Natural killer cell (primary cell): ENCODE measurements around the gene TSHZ3. TPM values are rescaled to one million over a fixed set of nuclear protein-coding genes. Genes with fewer than 3 reads are reported as not detected.
A peak's percentile ranks its signal among the peaks of the same experiment; 100 is the strongest.

Source experiments
- ATAC-seq, 3 donors: fragments of 150-1000 bp in 2 of 3; fragments of 200-7000 bp in 1 of 3; cut with Tn5 transposase; 1 replicate in 1 of 3; 2 replicates in 2 of 3; pipeline ENCODE4 v1.10.0; 2021; ENCODE audit warnings: mild to moderate bottlenecking in 2 of 3, moderate library complexity in 2 of 3
- DNase-seq, 2 donors: peaks; one replicate each; pipeline versions ENCODE4 v3.0.0 to v3.0.0-alpha.2; 2013 to 2021; ENCODE audit warnings: mixed read lengths in 1 of 2
- H3K27ac ChIP-seq: one replicate; pipeline ENCODE4 v1.5.1; 2013; ENCODE audit warnings: mild to moderate bottlenecking, low read length
- H3K27me3 ChIP-seq: one replicate; pipeline ENCODE4 v1.6.1; 2013; ENCODE audit warnings: low read length; ENCODE audit not compliant: control insufficient read depth, insufficient read depth
- H3K36me3 ChIP-seq: one replicate; pipeline ENCODE4 v1.6.1; 2013; ENCODE audit warnings: low read length; ENCODE audit not compliant: control insufficient read depth, insufficient read depth
- H3K4me1 ChIP-seq: one replicate; pipeline ENCODE4 v1.6.1; 2013; ENCODE audit warnings: low read length; ENCODE audit not compliant: control insufficient read depth, insufficient read depth
- H3K4me3 ChIP-seq: one replicate; pipeline ENCODE4 v1.5.1; 2013; ENCODE audit warnings: low read length
- H3K9me3 ChIP-seq: one replicate; pipeline ENCODE4 v1.6.1; 2013; ENCODE audit warnings: low read length; ENCODE audit not compliant: control insufficient read depth, insufficient read depth
- H3K27ac Mint-ChIP-seq, 2 donors: one replicate each; pipeline ENCODE4 v1.8.0; 2022; ENCODE audit warnings: mild to moderate bottlenecking in 2 of 2, mixed read lengths in 2 of 2, moderate library complexity in 1 of 2
- H3K27me3 Mint-ChIP-seq, 2 donors: one replicate each; pipeline ENCODE4 v1.8.0; 2022; ENCODE audit warnings: low read depth in 2 of 2, mixed read lengths in 2 of 2
- H3K36me3 Mint-ChIP-seq: one replicate; pipeline ENCODE4 v1.8.0; 2022; ENCODE audit warnings: mixed read lengths
- H3K4me1 Mint-ChIP-seq, 2 donors: one replicate each; pipeline ENCODE4 v1.8.0; 2022; ENCODE audit warnings: mixed read lengths in 2 of 2
- H3K4me3 Mint-ChIP-seq: one replicate; pipeline ENCODE4 v1.8.0; 2022; ENCODE audit warnings: mild to moderate bottlenecking, moderate library complexity, mixed read lengths
- H3K9me3 Mint-ChIP-seq, 2 donors: one replicate each; pipeline ENCODE4 v1.8.0; 2022; ENCODE audit warnings: mixed read lengths in 2 of 2
- CTCF ChIP-seq: fragments of 200-600 bp; IDR thresholded peaks from one replicate; pipeline ENCODE4 v1.8.0; 2022; ENCODE audit warnings: antibody characterized with exemption
- WGBS: methylation state at CpG from one replicate; pipeline ENCODE4 v1.1.7; 2013; ENCODE audit warnings: missing lambda C conversion rate; ENCODE audit not compliant: insufficient coverage; 5-methylcytosine and 5-hydroxymethylcytosine counted together
- intact Hi-C: fragments of 100-400 bp; cut with micrococcal nuclease; formaldehyde crosslinking; loops from one replicate; pipeline ENCODE4 v1.14.2; 2022
- total RNA-seq, 4 donors: library from RNA; stranded (reverse); fragments of 120-200 nt in 1 of 4; gene quantifications; one replicate each; pipeline versions ENCODE4 v1.2.3 to v1.2.4, GENCODE V29; 2013 to 2022

Gene TSHZ3
- total RNA-seq, 3 donors from 2014 or later (not counting 1 experiment from before 2014, with no cell fraction given): 5.3 to 8.1 (median 6.2) TPM

GRCh38 chr19:31344403-31344802 lies 4.8 kb downstream of the TSHZ3 start:
- no peak overlapping the region for H3K4me3 Mint-ChIP-seq
- peaks cover 37 to 48% of the 10 kb centered on the region in 2 donors for H3K4me1 Mint-ChIP-seq
- TF ChIP-seq CTCF: no peak
- Histone ChIP-seq H3K27ac (no peak overlapping the region), H3K4me1 (peaks cover 33% of the 10 kb centered on the region), H3K4me3 (no peak overlapping the region), H3K9me3 (no peaks in the 10 kb centered on the region), H3K36me3 (no peaks in the 10 kb centered on the region), H3K27me3 (peaks cover 35% of the 10 kb centered on the region)
- H3K36me3 Mint-ChIP-seq: no peaks in the 10 kb centered on the region
- H3K27me3 Mint-ChIP-seq: peaks cover 18 to 56% of the 10 kb centered on the region in 2 donors
- 88% methylated on average over 9 of the region's 9 CpGs for WGBS
- intact Hi-C loops: no loop called here
- no peak overlapping the region for H3K27ac Mint-ChIP-seq
- H3K9me3 Mint-ChIP-seq: no peaks in the 10 kb centered on the region
- no peak for ATAC-seq
- DNase-seq: no peak

GRCh38 chr19:31342926-31343325 lies 6.3 kb downstream of the TSHZ3 start:
- Mint-ChIP-seq H3K4me3 (no peak overlapping the region), H3K27ac (no peak overlapping the region), H3K27me3 (peaks cover 23 to 62% of the 10 kb centered on the region in 2 donors), H3K9me3 (no peaks in the 10 kb centered on the region), H3K36me3 (no peaks in the 10 kb centered on the region), H3K4me1 (peaks cover 42 to 52% of the 10 kb centered on the region in 2 donors)
- Histone ChIP-seq H3K36me3 (no peaks in the 10 kb centered on the region), H3K9me3 (no peaks in the 10 kb centered on the region), H3K4me3 (no peak overlapping the region), H3K4me1 (peaks cover 34% of the 10 kb centered on the region), H3K27ac (no peak overlapping the region), H3K27me3 (peaks cover 41% of the 10 kb centered on the region)
- no peak for DNase-seq
- no peak for ATAC-seq
- TF ChIP-seq CTCF: no peak
- 97% methylated on average over 5 of the region's 5 CpGs for WGBS
- intact Hi-C loops: no loop called here

GRCh38 chr19:31340042-31341025 lies 8.9 kb downstream of the TSHZ3 start:
- Histone ChIP-seq H3K4me3 (no peak overlapping the region), H3K4me1 (peaks cover 31% of the 10 kb centered on the region), H3K27ac (no peak overlapping the region), H3K36me3 (no peaks in the 10 kb centered on the region), H3K27me3 (peaks cover 17% of the 10 kb centered on the region), H3K9me3 (no peaks in the 10 kb centered on the region)
- H3K4me1 Mint-ChIP-seq: peaks cover 42 to 44% of the 10 kb centered on the region in 2 donors
- no peak for TF ChIP-seq CTCF
- H3K4me3 Mint-ChIP-seq: peak overlapping the region; percentile 82
- H3K27ac Mint-ChIP-seq: peak overlapping the region; percentile 80 to 89
- ATAC-seq: peak; percentile 68 to 77 (median 70)
- no peaks in the 10 kb centered on the region for H3K36me3 Mint-ChIP-seq
- no peaks in the 10 kb centered on the region for H3K9me3 Mint-ChIP-seq
- peaks cover 31 to 53% of the 10 kb centered on the region in 2 donors for H3K27me3 Mint-ChIP-seq
- peak in 1 of 2 donors; percentile 77 for DNase-seq
- intact Hi-C loops: loop anchor here (1.0 kb wide), 2 partner anchors 16 to 126 kb away; no protein-coding TSS in a partner anchor
- WGBS: 6% methylated on average over 11 of the region's 14 CpGs
